Activated T-cell treated with anti-CD3 and anti-CD28 coated beads, Interleukin-2, amount 50 U/mL, for 1 hour (primary cell): ENCODE results near the gene FDX2.
"Not testable (repeated sequence)": the region's sequence is repeated elsewhere in the genome, so short reads cannot be mapped to it uniquely, and the experiment has no call there.

Source experiments
- DNase-seq: peaks from one replicate; pipeline ENCODE4 v3.0.0-alpha.2; 2020

Gene FDX2

DNA sequence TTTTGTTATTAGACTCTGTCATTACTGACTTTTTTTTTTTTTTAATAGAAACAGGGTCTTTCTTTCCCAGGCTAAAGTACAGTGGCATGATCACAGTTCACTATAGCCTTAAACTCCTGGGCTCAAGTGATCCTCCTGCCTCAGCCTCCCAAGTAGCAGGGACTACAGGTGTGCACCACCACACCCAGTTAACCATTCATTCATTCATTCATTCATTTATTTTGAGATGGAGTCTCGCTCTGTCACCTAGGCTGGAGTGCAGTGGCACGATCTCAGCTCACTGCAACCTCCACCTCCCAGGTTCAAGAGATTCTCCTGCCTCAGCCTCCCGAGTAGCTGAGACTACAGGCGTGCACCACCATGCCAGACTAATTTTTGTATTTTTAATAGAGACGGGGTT is 33.8 kb downstream of the FDX2 start:
- not testable (repeated sequence) for DNase-seq

DNA sequence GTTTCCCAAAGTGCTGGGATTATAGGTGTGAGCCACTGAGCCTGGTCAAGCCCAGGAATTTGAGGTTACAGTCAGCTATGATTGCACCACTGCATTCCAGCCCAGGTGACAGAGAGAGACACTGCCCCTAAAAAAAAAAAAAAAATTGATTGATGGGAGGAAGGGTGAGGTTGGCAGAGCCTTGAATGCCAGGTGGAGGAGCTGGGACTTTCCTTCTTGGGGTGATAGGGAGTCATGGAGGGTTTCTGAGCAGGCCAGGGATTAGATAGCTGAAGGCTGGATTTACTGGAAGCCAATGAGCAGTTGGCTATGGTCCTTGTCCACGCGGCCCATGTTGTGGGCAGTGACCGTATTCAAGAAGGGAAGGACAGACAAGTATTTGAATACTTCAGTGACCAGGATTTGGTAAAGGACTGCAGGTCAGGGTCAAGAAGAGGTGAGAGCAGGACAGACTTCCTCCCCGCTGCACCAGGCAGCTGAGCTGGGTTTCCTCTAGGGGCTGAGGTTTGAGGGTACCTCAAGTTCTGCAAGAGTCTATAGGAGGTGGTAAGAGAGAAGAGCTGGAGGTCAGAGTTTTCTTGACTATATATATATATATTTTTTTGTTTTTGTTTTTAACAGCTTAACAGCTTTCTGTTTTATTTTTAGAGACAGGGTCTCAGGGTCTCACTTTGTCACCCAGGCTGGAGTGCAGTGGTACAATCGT is 35.9 kb downstream of the FDX2 start:
- DNase-seq, result no peak

DNA sequence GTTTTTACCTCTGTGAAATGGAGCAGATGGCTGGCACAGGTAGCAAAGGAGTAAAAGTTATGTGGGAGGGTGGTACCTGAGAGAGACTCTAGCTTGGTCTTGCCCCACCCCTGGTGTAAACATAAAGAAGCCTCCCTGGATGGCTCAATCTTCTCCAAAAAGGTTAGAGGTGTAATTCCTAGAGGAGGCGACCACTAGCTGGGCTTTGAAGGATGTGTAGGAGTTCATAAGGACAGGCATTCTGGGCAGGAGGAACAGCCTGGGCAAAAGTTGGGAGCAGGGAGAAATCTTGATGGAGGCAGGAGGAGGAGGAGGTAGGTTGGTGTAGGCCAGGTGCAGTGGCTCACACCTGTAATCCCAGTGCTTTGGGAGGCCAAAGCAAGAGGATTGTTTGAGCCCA is 36.9 kb downstream of the FDX2 start:
- DNase-seq, result no peak

DNA sequence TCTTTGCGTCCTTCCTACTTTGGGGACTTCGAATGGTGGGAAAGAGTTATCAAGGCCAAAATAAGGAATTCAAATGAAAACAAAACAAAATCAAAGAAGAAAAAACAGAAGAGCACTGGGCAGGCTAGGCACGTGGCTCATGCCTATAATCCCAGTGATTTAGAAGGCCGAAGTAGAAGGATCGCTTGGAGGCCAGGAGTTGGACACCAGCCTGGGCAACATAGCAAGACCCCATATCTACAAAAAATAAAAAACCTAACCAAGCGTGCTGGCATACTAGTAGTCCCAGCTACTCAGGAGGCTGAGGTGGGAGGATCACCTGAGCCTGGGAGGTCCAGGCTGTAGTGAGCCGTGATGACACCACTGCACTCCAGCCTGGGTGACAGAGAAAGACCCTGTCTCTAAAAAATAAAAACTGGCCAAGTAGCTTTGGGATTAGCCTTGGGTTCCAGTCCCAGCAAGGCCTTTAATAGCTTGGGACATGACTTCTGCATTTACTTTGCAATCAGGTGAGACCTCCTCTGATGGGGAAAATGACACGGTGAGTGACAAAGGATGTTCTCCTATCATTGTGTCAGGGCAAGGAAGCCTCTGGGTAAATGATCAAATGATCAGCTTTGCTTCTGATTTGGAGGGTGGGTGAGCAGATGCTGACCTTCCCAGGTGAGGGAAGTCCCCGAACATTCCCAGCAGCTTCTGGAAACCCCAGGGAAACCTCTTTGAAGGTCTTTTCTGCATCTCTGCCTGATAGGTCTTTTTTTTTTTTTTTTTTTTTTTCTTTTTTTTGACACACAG is 37.8 kb downstream of the FDX2 start:
- no peak for DNase-seq

DNA sequence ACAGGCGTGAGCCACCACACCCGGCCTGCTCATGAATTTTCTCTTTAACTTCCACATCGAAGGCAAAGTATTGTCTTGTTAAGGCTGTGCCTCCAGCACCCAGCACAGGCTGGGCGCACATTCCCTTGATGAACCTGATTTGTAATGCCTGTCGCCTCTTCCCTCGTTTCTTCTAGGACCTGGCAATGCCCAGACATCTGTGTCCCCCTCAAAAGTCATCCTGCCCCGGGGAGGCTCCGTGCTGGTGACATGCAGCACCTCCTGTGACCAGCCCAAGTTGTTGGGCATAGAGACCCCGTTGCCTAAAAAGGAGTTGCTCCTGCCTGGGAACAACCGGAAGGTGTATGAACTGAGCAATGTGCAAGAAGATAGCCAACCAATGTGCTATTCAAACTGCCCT is 41.2 kb downstream of the FDX2 start:
- no peak for DNase-seq

DNA sequence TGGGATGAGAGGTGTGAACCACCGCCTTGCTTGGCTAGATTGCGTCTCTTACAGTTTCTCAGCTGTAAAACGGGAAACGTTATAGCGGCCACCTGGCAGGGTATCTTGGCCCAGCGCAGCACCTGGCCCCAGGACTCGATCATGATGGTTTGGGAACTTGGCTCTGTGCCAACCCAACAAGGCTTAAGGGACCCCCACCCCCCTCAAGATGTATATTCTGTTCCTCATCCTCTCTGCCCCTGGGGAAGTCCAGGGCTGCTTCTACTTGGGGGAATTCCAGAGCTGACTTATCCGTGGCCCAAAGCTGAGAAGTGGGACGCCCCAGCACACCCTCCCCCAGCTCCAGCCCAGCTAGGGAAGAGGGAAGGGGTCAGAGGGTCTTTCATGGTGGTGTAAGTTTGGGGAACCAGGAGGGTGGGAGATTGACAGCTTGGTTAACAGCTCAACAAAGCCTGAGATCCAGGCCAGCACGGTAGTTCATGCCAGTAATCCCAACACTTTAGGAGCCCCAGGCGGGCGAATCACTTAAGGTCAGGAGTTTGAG is 44.2 kb downstream of the FDX2 start:
- peak; percentile 40 for DNase-seq

DNA sequence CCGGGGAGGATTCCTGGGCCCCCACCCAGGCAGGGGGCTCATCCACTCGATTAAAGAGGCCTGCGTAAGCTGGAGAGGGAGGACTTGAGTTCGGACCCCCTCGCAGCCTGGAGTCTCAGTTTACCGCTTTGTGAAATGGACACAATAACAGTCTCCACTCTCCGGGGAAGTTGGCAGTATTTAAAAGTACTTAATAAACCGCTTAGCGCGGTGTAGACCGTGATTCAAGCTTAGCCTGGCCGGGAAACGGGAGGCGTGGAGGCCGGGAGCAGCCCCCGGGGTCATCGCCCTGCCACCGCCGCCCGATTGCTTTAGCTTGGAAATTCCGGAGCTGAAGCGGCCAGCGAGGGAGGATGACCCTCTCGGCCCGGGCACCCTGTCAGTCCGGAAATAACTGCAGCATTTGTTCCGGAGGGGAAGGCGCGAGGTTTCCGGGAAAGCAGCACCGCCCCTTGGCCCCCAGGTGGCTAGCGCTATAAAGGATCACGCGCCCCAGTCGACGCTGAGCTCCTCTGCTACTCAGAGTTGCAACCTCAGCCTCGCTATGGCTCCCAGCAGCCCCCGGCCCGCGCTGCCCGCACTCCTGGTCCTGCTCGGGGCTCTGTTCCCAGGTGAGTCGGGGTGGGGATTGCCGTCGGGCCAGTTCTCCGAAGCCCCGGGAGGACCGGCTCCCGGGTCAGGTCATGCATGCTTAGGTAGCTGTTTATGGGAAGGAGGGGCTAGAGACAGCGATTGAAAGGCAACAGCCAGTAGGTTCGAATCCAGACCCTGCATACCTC is 45.0 kb downstream of the FDX2 start, which contains the start of gene ICAM1:
TSS of gene ICAM1 (plus strand) at position 505 of the 779 bp plus-strand sequence. CDS start at position 545, 40 bp downstream.
- peak; percentile 71 for DNase-seq

DNA sequence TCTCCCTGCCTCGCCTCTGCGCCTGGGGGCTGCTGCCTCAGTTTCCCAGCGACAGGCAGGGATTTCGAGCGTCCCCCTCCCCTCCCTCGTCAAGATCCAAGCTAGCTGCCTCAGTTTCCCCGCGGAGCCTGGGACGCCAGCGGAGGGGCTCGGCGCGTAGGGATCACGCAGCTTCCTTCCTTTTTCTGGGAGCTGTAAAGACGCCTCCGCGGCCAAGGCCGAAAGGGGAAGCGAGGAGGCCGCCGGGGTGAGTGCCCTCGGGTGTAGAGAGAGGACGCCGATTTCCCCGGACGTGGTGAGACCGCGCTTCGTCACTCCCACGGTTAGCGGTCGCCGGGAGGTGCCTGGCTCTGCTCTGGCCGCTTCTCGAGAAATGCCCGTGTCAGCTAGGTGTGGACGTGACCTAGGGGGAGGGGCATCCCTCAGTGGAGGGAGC is 45.6 kb downstream of the FDX2 start:
- DNase-seq, result peak; percentile 65

DNA sequence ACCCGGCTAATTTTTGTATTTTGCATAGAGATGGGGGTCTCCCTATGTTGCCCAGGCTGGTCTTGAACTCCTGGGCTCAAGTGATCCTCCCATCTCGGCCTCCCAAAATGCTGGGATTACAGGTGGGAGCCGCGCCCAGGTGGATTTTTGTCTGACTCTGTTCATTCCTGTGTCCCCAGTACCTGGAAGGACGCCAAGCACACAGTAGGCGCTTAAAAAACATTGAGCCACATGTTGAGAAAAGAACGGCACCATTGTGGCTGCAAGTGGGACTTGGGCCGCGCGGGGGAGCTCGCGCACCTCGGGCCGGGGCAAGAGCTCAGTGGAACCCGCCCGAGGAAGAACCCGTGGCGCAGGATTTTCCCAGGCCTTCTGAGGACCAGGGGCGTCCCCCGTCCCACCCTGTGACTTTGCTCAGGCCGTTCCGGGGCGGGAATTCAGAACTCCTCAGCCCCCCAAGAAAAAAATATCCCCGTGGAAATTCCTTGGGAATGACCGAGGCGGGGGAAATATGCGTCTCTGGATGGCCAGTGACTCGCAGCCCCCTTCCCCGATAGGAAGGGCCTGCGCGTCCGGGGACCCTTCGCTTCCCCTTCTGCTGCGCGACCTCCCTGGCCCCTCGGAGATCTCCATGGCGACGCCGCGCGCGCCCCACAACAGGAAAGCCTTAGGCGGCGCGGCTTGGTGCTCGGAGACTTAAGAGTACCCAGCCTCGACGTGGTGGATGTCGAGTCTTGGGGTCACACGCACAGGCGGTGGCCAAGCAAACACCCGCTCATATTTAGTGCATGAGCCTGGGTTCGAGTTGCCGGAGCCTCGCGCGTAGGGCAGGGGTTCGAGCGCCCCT is 46.3 kb downstream of the FDX2 start:
- peak; percentile 93 for DNase-seq

DNA sequence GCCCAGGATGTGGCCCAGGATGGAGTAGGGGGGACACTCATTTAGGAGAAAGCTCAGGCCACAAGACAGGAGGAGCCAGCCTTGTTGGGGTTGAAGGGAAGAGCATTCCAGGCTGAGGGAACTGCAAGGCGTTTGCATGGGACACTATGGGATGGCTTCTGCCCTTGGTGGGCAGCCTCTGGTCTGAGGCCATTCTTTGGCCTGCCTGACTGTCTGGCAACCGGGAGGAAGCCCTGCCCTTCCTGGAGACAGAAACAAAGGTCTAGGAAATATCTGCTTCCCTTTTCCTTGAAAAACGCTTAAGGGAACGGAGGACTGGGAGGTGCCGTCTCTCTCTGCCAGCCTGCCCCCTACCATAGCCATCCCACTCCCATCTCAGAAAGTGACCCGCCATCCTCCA is 47.7 kb downstream of the FDX2 start:
- no peak for DNase-seq

DNA sequence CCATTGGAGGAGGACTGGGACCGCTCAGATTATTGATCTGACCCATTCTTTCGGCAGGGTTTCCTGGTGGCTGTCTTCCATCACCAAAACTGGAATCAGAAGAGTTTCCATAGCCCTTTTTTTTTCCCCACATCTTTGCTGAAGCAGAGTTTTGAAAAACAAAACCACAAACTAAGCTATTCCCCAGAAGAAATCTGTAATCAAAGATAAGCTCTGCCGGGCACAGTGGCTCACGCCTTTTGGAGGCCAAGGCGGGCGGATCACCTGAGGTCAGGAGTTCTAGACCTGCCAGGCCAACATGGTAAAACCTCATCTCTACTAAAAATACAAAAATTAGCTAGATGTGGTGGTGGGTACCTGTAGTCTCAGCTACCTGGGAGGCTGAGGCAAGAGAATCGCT is 49.1 kb downstream of the FDX2 start:
- DNase-seq, result no peak

DNA sequence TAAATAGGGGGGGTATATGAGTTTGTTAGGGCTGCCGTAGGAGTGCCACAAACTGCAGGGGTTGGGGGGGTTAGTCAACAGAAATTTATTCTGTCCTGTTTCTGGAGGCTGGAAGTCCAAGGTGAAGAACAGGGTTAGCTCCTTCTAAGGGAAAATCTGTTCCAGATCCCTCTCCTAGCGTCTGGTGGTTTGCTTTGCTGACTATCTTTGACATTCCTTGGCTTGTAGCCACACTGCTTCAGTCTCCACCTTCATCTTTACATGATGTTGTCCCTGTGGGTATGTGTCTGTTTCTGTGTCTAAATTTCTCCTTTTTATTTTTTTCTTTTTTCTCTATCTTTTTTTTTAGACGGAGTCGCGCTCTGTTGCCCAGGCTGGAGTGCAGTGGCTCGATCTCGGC is 53.0 kb downstream of the FDX2 start:
- no peak for DNase-seq

DNA sequence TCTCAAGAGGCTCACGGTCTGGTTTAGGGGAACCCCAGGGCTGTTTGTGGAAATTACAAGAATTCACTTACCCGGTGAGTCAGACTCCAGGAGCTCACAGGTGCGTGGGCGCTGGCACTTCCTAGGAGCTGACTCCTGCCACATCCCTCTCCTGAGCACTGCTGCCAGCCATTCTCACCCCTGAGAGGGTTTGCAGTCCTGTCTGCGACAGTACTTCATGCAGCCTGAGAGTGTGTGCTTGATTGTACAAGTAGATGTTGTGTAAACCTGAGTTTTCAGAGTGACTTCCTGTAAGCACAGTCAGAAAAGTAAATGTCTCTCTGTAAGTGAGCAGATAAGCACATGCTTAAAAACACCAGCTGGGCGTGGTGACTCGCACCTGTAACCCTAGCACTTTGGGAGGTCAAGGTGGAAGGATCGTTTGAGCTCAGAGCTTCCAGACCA is 55.7 kb downstream of the FDX2 start:
- DNase-seq, result no peak
